ENCODE data around the gene ACTR5. TPM values are rescaled to one million over a fixed set of nuclear protein-coding genes. Genes with fewer than 3 reads are reported as not detected.

Gene ACTR5
- polyA plus RNA-seq, 1 donor from 2014 or later, result 23.3 TPM

DNA sequence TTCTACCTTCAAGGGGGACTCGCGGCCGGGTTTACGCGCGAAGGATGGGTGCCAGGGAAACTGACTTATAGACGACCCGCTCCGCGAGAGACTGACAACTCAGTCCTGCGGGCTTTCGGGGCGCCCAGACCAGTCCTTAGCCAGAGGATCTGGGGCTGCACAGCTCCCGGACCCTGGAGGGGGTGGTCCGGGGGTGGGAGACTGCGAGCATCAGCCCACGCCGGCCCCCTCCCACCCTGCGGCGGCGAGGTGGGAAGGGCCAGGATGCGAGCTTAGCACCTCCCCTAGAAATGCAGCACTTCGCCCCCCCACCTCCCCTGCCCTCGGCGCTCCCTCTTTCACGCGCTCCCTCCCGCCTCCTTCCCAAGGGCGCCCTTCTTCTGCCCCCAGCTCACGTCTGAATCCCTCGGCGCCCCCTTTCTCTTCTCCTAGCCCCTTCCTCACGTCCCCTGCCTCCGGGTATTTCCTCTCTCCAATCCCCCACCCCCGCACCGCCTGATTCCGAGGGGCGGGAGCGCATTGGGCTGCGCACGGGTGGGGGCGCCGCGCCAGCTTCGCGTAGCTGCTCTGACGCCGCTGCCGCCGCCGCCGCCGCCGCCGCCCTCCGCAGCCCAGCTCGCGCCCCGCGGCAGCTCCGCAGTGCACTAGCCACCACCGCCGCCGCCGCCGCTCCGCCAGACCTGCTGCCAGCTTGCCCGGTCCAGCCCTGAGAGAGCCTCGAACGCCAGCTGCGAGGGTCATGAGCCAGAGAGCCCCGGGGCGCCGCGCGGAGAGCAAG lies 24.2 kb upstream of the ACTR5 start, which contains the start of gene SLC32A1:
SLC32A1 (plus strand) TSS at position 639 of the 778 bp plus-strand sequence. CDS start 239 bp downstream, outside the sequence.
- Histone ChIP-seq H3K4me2 (ENCODE audit: low read length) (peak within 1 kb of the TSS; percentile 94), H3K79me2 (replicated peaks; ENCODE audit: insufficient read depth, low read length) (peaks cover 94% of the 10 kb centered on the region), H3K27ac (ENCODE audit: low read length) (peak within 1 kb of the TSS; percentile 99), H3F3A (ENCODE audit: insufficient read depth, low read length, poor library complexity, severe bottlenecking) (peaks cover 8% of the 10 kb centered on the region), H3K36me3 (ENCODE audit: insufficient read depth, low read length) (no peaks in the 10 kb centered on the region), H4K20me1 (ENCODE audit: insufficient read depth) (no peaks in the 10 kb centered on the region), H3K9me3 (ENCODE audit: low read length) (no peaks in the 10 kb centered on the region), H3K9me2 (ENCODE audit: insufficient read depth, low read length) (no peaks in the 10 kb centered on the region), H2AFZ (ENCODE audit: low read depth, low read length) (peak within 1 kb of the TSS; percentile 46), H3K4me3 (ENCODE audit: low read length) (peak within 1 kb of the TSS; percentile 99), H3K9ac (ENCODE audit: low read length) (peak within 1 kb of the TSS; percentile 100), H3K27me3 (ENCODE audit: insufficient read depth, low read depth, low read length) (peaks cover 17% of the 10 kb centered on the region)
- TF ChIP-seq, protein P1, sequence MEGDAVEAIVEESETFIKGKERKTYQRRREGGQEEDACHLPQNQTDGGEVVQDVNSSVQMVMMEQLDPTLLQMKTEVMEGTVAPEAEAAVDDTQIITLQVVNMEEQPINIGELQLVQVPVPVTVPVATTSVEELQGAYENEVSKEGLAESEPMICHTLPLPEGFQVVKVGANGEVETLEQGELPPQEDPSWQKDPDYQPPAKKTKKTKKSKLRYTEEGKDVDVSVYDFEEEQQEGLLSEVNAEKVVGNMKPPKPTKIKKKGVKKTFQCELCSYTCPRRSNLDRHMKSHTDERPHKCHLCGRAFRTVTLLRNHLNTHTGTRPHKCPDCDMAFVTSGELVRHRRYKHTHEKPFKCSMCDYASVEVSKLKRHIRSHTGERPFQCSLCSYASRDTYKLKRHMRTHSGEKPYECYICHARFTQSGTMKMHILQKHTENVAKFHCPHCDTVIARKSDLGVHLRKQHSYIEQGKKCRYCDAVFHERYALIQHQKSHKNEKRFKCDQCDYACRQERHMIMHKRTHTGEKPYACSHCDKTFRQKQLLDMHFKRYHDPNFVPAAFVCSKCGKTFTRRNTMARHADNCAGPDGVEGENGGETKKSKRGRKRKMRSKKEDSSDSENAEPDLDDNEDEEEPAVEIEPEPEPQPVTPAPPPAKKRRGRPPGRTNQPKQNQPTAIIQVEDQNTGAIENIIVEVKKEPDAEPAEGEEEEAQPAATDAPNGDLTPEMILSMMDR (IDR thresholded peaks at IDR 0.05; ENCODE audit: poor library complexity, severe bottlenecking), result no peak
- TF ChIP-seq POLR2AphosphoS5 (IDR thresholded peaks at IDR 0.05) (peak; percentile 85), TAF1 (IDR thresholded peaks at IDR 0.05; ENCODE audit: low read depth) (no peak), RAD21 (conservative IDR thresholded peaks at IDR 0.05) (no peak), EZH2 (IDR thresholded peaks at IDR 0.05; ENCODE audit: borderline replicate concordance, insufficient read depth, low read length, poor library complexity, severe bottlenecking) (no peak), SMC3 (conservative IDR thresholded peaks at IDR 0.05; ENCODE audit: poor library complexity) (peak; percentile 24), EP300 (conservative IDR thresholded peaks at IDR 0.05; ENCODE audit: poor library complexity, severe bottlenecking) (peak; percentile 75), MXI1 (conservative IDR thresholded peaks at IDR 0.05; ENCODE audit: poor library complexity, severe bottlenecking) (peak; percentile 40)
- TF ChIP-seq, protein P2, sequence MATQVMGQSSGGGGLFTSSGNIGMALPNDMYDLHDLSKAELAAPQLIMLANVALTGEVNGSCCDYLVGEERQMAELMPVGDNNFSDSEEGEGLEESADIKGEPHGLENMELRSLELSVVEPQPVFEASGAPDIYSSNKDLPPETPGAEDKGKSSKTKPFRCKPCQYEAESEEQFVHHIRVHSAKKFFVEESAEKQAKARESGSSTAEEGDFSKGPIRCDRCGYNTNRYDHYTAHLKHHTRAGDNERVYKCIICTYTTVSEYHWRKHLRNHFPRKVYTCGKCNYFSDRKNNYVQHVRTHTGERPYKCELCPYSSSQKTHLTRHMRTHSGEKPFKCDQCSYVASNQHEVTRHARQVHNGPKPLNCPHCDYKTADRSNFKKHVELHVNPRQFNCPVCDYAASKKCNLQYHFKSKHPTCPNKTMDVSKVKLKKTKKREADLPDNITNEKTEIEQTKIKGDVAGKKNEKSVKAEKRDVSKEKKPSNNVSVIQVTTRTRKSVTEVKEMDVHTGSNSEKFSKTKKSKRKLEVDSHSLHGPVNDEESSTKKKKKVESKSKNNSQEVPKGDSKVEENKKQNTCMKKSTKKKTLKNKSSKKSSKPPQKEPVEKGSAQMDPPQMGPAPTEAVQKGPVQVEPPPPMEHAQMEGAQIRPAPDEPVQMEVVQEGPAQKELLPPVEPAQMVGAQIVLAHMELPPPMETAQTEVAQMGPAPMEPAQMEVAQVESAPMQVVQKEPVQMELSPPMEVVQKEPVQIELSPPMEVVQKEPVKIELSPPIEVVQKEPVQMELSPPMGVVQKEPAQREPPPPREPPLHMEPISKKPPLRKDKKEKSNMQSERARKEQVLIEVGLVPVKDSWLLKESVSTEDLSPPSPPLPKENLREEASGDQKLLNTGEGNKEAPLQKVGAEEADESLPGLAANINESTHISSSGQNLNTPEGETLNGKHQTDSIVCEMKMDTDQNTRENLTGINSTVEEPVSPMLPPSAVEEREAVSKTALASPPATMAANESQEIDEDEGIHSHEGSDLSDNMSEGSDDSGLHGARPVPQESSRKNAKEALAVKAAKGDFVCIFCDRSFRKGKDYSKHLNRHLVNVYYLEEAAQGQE (IDR thresholded peaks at IDR 0.05; ENCODE audit: borderline replicate concordance), result peak; percentile 73

DNA sequence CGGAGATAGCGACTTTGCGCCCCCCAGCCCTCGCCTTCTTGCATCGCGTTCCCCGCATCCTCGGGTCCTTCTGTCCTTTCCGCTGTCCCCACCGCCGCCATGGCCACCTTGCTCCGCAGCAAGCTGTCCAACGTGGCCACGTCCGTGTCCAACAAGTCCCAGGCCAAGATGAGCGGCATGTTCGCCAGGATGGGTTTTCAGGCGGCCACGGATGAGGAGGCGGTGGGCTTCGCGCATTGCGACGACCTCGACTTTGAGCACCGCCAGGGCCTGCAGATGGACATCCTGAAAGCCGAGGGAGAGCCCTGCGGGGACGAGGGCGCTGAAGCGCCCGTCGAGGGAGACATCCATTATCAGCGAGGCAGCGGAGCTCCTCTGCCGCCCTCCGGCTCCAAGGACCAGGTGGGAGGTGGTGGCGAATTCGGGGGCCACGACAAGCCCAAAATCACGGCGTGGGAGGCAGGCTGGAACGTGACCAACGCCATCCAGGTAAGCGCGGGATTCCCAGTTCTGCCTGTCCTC lies 23.6 kb upstream of the ACTR5 start:
- peaks cover 8% of the 10 kb centered on the region for H3F3A ChIP-seq (ENCODE audit: insufficient read depth, low read length, poor library complexity, severe bottlenecking)
- peak overlapping the region; percentile 22 for H2AFZ ChIP-seq (ENCODE audit: low read depth, low read length)
- peaks cover 94% of the 10 kb centered on the region for H3K79me2 ChIP-seq (replicated peaks; ENCODE audit: insufficient read depth, low read length)
- no peaks in the 10 kb centered on the region for H3K9me3 ChIP-seq (ENCODE audit: low read length)
- TF ChIP-seq, protein P2 (IDR thresholded peaks at IDR 0.05; ENCODE audit: borderline replicate concordance), result no peak
- TF ChIP-seq TAF1 (IDR thresholded peaks at IDR 0.05; ENCODE audit: low read depth) (no peak), RAD21 (conservative IDR thresholded peaks at IDR 0.05) (no peak), POLR2AphosphoS5 (IDR thresholded peaks at IDR 0.05) (no peak), SMC3 (conservative IDR thresholded peaks at IDR 0.05; ENCODE audit: poor library complexity) (no peak), EP300 (conservative IDR thresholded peaks at IDR 0.05; ENCODE audit: poor library complexity, severe bottlenecking) (no peak)
- TF ChIP-seq, protein P1 (IDR thresholded peaks at IDR 0.05; ENCODE audit: poor library complexity, severe bottlenecking), result no peak
- H3K9me2 ChIP-seq (ENCODE audit: insufficient read depth, low read length), result no peaks in the 10 kb centered on the region
- H3K4me3 ChIP-seq (ENCODE audit: low read length), result peak overlapping the region; percentile 99
- H3K36me3 ChIP-seq (ENCODE audit: insufficient read depth, low read length), result no peaks in the 10 kb centered on the region
- peak overlapping the region; percentile 100 for H3K9ac ChIP-seq (ENCODE audit: low read length)
- peak overlapping the region; percentile 99 for H3K27ac ChIP-seq (ENCODE audit: low read length)
- H3K27me3 ChIP-seq (ENCODE audit: insufficient read depth, low read depth, low read length), result peaks cover 23% of the 10 kb centered on the region
- peak overlapping the region; percentile 94 for H3K4me2 ChIP-seq (ENCODE audit: low read length)
- no peaks in the 10 kb centered on the region for H4K20me1 ChIP-seq (ENCODE audit: insufficient read depth)

All from neural cell (in vitro differentiated cells).